Measurements from ENCODE around the gene FXYD2.

- no peak for TF ChIP-seq CTCF (IDR thresholded peaks at IDR 0.05)
- TF ChIP-seq POLR2A (IDR thresholded peaks at IDR 0.05) = no peak
- no peak for TF ChIP-seq EP300 (IDR thresholded peaks at IDR 0.05)
- no peak for TF ChIP-seq POLR2AphosphoS5 (IDR thresholded peaks at IDR 0.05)
Measured at GRCh38 chr11:117826832-117827231, 2.3 kb upstream of the FXYD2 start.
